Pancreas (tissue), 10 donors: ENCODE data around the gene TNFSF9. TPM values are rescaled to one million over a fixed set of nuclear protein-coding genes. Genes with fewer than 3 reads are reported as not detected.

ENCODE experiments used
- ATAC-seq, 4 donors: fragments of 200-7000 bp; cut with Tn5 transposase; one replicate each; pipeline versions ENCODE4 v1.8.0 to v1.9.1; 2020; ENCODE audit warnings: mild to moderate bottlenecking in 4 of 4, moderate library complexity in 4 of 4
- DNase-seq, 6 donors: peaks; one replicate each; pipeline ENCODE4 v3.0.0-alpha.2; 2020
- FAIRE-seq: peaks from 2 replicates; lab custom pipeline; 2012; peaks lifted over from hg19 to GRCh38; lab: Jason Lieb, UNC
- H3K27ac ChIP-seq, 4 donors: fragments of 200-600 bp; sonication (generic); 1 replicate in 3 of 4; 2 replicates in 1 of 4; pipeline versions ENCODE4 v1.5.0 to v1.8.0; 2020
- H3K27me3 ChIP-seq, 4 donors: fragments of 200-600 bp; one replicate each; pipeline ENCODE4 v1.8.0; 2021
- H3K36me3 ChIP-seq, 3 donors: fragments of 200-600 bp; sonication (generic) in 1 of 3; one replicate each; pipeline versions ENCODE4 v1.5.0 to v1.8.0; 2020 to 2021
- H3K4me1 ChIP-seq, 3 donors: fragments of 200-600 bp; one replicate each; pipeline ENCODE4 v1.8.0; 2021
- H3K4me3 ChIP-seq, 4 donors: fragments of 200-600 bp; sonication (generic) in 2 of 4; one replicate each; pipeline versions ENCODE4 v1.5.0 to v1.8.0; 2020 to 2021
- H3K9me3 ChIP-seq, 4 donors: fragments of 200-600 bp; one replicate each; pipeline ENCODE4 v1.8.0; 2021
- WGBS, 2 donors: extraction: QIAGEN DNeasy Blood & Tissue Kit; methylation state at CpG; one replicate each; pipeline ENCODE4 v1.1.7; 2013; 5-methylcytosine and 5-hydroxymethylcytosine counted together
- intact Hi-C, 3 donors: fragments of 100-400 bp; cut with DNase I; formaldehyde crosslinking; loops; one replicate each; pipeline versions ENCODE4 v1.11.1 to v1.14.2; 2022
- polyA plus RNA-seq, 2 donors: library from polyadenylated mRNA; stranded (reverse); fragments of 200-250 nt; gene quantifications; one replicate each; pipeline ENCODE4 v1.2.3, GENCODE V29; 2013
- total RNA-seq, 6 donors: library from RNA; stranded (reverse); fragmentation: NEBNext Ultra II Directional in 4 of 6; extraction: Animal tissue kit (Norgen Biotek cat#: 25700) in 4 of 6; gene quantifications; one replicate each; pipeline versions ENCODE4 v1.2.1 to v1.2.4, GENCODE V29; 2021 to 2023
- TF ChIP-seq, protein P1 (sequence below), 4 donors: fragments of 200-600 bp; sonication (generic) in 3 of 4; IDR thresholded peaks; one replicate each; pipeline versions ENCODE4 v1.5.0 to v1.8.0; 2021; ENCODE audit warnings: antibody characterized with exemption in 4 of 4
- donor health status: healthy with polysubstance abuse.
- donor health status: DM: no; HTN: no; CAD: no; lungs with moderate emphysema.
- donor health status: DM: no; HTN: no; CAD: no.
- donor health status: control.
- donor health status: control.
- donor health status: Bipolar disorder and iron deficiency.
- donor health status: DM: yes; HTN: yes; CAD: no.
- donor health status: DM: no; HTN: no; CAD: no.
- donor health status: DM: no; HTN: no; CAD: no.
- donor health status: DM: yes; HTN: yes; CAD: no.

TNFSF9 gene
- total and polyA plus RNA-seq, 8 donors: 0.12 to 1.1 (median 0.20) TPM; not detected in 4

- ATAC-seq: peak; percentile 89 to 93 (median 92)
- no peak for FAIRE-seq
- intact Hi-C loops: loop anchor here in 1 of 3 donors (5.0 to 10.0 kb wide), 2 partner anchors 116 to 349 kb away; no protein-coding TSS in a partner anchor
Measured at GRCh38 chr19:6516018-6516658, 14.7 kb upstream of the TNFSF9 start.

GRCh38 chr19:6516659-6517291 lies 14.1 kb upstream of the TNFSF9 start:
- DNase-seq (peak; percentile 85 to 100 (median 92)), ATAC-seq (peak; percentile 84 to 93 (median 88)), FAIRE-seq (no peak)
- WGBS, 2 donors: 1% methylated on average over 31 to 38 of the region's 38 CpGs
- TF ChIP-seq, protein P1, sequence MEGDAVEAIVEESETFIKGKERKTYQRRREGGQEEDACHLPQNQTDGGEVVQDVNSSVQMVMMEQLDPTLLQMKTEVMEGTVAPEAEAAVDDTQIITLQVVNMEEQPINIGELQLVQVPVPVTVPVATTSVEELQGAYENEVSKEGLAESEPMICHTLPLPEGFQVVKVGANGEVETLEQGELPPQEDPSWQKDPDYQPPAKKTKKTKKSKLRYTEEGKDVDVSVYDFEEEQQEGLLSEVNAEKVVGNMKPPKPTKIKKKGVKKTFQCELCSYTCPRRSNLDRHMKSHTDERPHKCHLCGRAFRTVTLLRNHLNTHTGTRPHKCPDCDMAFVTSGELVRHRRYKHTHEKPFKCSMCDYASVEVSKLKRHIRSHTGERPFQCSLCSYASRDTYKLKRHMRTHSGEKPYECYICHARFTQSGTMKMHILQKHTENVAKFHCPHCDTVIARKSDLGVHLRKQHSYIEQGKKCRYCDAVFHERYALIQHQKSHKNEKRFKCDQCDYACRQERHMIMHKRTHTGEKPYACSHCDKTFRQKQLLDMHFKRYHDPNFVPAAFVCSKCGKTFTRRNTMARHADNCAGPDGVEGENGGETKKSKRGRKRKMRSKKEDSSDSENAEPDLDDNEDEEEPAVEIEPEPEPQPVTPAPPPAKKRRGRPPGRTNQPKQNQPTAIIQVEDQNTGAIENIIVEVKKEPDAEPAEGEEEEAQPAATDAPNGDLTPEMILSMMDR (IDR thresholded peaks at IDR 0.05): peak; percentile 86 to 97 (median 97)
- no peaks in the 10 kb centered on the region for H3K36me3 ChIP-seq
- no peaks in the 10 kb centered on the region for H3K9me3 ChIP-seq
- peaks cover 0 to 9% (median 0%) of the 10 kb centered on the region in 3 donors for H3K4me1 ChIP-seq
- intact Hi-C loops: loop anchor here in 1 of 3 donors (5.0 to 10.0 kb wide), 2 partner anchors 116 to 348 kb away; no protein-coding TSS in a partner anchor
- peak overlapping the region; percentile 57 to 77 (median 62) for H3K4me3 ChIP-seq
- peak overlapping the region; percentile 59 to 89 (median 76) for H3K27ac ChIP-seq
- no peaks in the 10 kb centered on the region for H3K27me3 ChIP-seq

More at GRCh38 chr19:6516018-6516658, 14.7 kb upstream of the TNFSF9 start:
- no peaks in the 10 kb centered on the region for H3K27me3 ChIP-seq
- peak overlapping the region; percentile 59 to 89 (median 76) for H3K27ac ChIP-seq
- H3K4me1 ChIP-seq: peaks cover 0 to 9% (median 0%) of the 10 kb centered on the region in 3 donors
- TF ChIP-seq, protein P1 (IDR thresholded peaks at IDR 0.05): no peak
- peak overlapping the region; percentile 57 to 77 (median 62) for H3K4me3 ChIP-seq
- no peaks in the 10 kb centered on the region for H3K9me3 ChIP-seq
- H3K36me3 ChIP-seq: no peaks in the 10 kb centered on the region
- 1 to 3% methylated on average over 22 to 26 of the region's 26 CpGs for WGBS, 2 donors
- peak; percentile 92 to 99 (median 98) for DNase-seq

- no peaks in the 10 kb centered on the region for H3K9me3 ChIP-seq
- ATAC-seq (no peak), DNase-seq (no peak), FAIRE-seq (no peak)
- WGBS, 2 donors: 45 to 52% methylated on average over 14 of the region's 14 CpGs
- H3K27ac ChIP-seq: no peak overlapping the region
- H3K27me3 ChIP-seq: no peaks in the 10 kb centered on the region
- peaks cover 0 to 9% (median 0%) of the 10 kb centered on the region in 3 donors for H3K4me1 ChIP-seq
- no peaks in the 10 kb centered on the region for H3K36me3 ChIP-seq
- no peak overlapping the region for H3K4me3 ChIP-seq
- TF ChIP-seq, protein P1 (IDR thresholded peaks at IDR 0.05): no peak
- intact Hi-C loops: loop anchor here in 1 of 3 donors (5.0 to 10.0 kb wide), 2 partner anchors 114 to 346 kb away; no protein-coding TSS in a partner anchor
Measured at GRCh38 chr19:6518145-6518911, 12.5 kb upstream of the TNFSF9 start.

- Histone ChIP-seq H3K9me3 (no peaks in the 10 kb centered on the region), H3K4me1 (peaks cover 0 to 9% (median 0%) of the 10 kb centered on the region in 3 donors), H3K27me3 (no peaks in the 10 kb centered on the region), H3K27ac (no peak overlapping the region), H3K36me3 (no peaks in the 10 kb centered on the region), H3K4me3 (no peak overlapping the region)
- FAIRE-seq (no peak), DNase-seq (no peak), ATAC-seq (no peak)
- WGBS, 2 donors: 35 to 42% methylated on average over 2 of the region's 2 CpGs
- intact Hi-C loops: loop anchor here in 1 of 3 donors (5.0 to 10.0 kb wide), 2 partner anchors 113 to 346 kb away; no protein-coding TSS in a partner anchor
- TF ChIP-seq, protein P1 (IDR thresholded peaks at IDR 0.05): no peak
Measured at GRCh38 chr19:6519289-6519688, 11.5 kb upstream of the TNFSF9 start.
